ENCODE data around the gene SS18L1. TPM values are rescaled to one million over a fixed set of nuclear protein-coding genes. Genes with fewer than 3 reads are reported as not detected.

The SS18L1 gene
- total and polyA plus RNA-seq, 2 donors (not counting 1 experiment from before 2014, with no cell fraction given), result 4.7 to 7.4 TPM

DNA sequence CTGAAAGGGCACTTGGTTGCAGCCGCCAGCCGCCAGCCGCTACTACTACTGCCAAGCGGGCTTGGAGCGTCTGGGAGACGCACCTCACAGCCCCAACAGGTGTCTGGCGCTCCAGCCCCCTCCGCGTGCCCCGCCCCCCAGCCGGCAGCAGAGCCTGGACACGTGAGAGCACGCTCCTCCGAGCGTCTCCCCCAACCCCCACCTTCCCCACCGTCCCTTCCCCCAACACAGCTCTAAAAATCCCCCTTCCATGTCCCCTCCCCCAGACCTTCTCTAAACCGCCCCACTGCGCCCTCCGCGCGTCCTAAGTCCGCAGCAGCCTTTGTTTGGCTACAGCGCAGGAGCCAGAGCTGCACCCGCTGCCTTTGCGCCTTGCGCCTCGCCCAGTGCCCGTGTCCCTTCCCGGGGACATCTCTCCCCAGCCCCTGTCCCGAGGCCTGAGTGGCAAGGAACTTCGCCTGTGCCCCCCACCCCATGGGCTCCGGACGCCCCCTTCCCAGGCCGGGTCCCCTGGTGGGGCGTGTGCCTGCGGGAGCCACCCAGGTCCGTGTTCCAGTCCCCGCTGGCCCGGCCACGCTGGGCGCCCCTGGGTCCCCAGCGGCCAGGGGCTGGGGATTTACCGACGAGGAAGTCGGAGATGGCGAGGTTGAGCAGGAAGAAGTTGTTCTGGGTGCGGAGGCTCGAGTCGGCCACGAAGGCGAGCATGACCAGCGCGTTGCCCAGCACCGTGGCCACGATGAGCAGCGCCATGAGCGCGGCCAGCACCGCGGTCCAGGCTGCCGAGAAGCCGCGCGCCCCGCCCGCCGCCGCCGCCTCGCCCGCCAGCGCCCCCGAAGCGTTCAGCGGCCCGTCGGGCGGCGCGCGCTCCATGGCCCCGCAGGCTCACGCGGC is 75.8 kb downstream of the SS18L1 start:
- Histone ChIP-seq H3K79me2 (ENCODE audit: control insufficient read depth, insufficient read depth, low read length) (no peaks in the 10 kb centered on the region), H3K9me3 (ENCODE audit: control insufficient read depth, insufficient read depth, low read depth, low read length) (no peaks in the 10 kb centered on the region), H2AFZ (ENCODE audit: low read length) (no peak overlapping the region), H3K4me3 (replicated peaks in 1 of 4; ENCODE audit: control extremely low read depth in 1 of 4, insufficient read depth in 1 of 4, low read depth in 3 of 4, low read length in 4 of 4) (no peak overlapping the region), H3K27ac (ENCODE audit: insufficient read depth, low read length) (no peak overlapping the region), H3K9ac (ENCODE audit: insufficient read depth, low read length) (no peak overlapping the region), H3K4me2 (ENCODE audit: extremely low read depth, insufficient read depth, low read length) (no peak overlapping the region), H3K27me3 (ENCODE audit: control insufficient read depth, insufficient read depth, low read length) (peaks cover 32% of the 10 kb centered on the region), H4K20me1 (ENCODE audit: control insufficient read depth, extremely low read depth, insufficient read depth, low read length) (no peaks in the 10 kb centered on the region), H3K4me1 (ENCODE audit: control insufficient read depth, extremely low read depth, insufficient read depth, low read length) (no peaks in the 10 kb centered on the region), H3K36me3 (ENCODE audit: control insufficient read depth, insufficient read depth, low read length) (no peaks in the 10 kb centered on the region)
- DNase-seq (ENCODE audit: low read depth in 2 of 2), result no peak
- TF ChIP-seq EZH2 (IDR thresholded peaks at IDR 0.05; ENCODE audit: low read length, missing control alignments), result peak; percentile 75
- TF ChIP-seq, protein P1, sequence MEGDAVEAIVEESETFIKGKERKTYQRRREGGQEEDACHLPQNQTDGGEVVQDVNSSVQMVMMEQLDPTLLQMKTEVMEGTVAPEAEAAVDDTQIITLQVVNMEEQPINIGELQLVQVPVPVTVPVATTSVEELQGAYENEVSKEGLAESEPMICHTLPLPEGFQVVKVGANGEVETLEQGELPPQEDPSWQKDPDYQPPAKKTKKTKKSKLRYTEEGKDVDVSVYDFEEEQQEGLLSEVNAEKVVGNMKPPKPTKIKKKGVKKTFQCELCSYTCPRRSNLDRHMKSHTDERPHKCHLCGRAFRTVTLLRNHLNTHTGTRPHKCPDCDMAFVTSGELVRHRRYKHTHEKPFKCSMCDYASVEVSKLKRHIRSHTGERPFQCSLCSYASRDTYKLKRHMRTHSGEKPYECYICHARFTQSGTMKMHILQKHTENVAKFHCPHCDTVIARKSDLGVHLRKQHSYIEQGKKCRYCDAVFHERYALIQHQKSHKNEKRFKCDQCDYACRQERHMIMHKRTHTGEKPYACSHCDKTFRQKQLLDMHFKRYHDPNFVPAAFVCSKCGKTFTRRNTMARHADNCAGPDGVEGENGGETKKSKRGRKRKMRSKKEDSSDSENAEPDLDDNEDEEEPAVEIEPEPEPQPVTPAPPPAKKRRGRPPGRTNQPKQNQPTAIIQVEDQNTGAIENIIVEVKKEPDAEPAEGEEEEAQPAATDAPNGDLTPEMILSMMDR (conservative IDR thresholded peaks at IDR 0.05 in 1 of 2, IDR thresholded peaks at IDR 0.05 in 1 of 2; ENCODE audit: low read depth in 1 of 2, low read length in 2 of 2), result no peak

DNA sequence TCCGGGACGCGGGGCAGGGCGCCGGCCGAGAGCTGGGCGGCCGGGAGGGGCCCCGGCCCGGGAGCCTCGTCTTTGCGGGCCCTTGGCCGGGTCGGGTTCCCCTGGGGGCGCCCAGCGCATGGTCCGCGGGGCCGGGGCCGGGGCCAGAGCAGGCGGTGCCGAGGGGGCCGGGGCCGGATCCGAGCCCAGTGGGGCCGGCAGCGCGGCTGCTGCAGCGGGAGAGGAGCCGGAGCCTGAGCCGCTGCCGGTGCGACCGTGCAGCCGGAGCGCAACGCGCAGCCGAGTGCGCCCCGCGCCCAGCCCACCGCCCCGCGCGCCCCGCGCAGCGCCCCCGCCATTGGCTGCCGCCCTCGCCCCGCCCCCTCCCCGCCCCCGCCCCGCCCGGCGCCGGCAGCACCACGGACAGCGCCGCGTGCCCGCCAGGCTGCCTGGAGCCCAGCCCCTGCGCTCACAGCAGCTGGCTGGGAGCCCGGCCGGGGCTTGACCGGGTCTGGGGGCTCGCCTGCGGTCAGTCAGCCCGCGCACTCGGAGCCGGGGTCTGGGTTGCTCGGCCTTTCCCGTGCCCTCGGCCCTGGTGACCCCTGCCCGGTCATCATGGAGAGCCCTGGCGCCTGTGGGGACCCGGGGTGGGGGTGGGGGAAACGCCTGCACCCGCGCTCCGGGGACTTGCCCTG is 76.6 kb downstream of the SS18L1 start, which contains the start of gene HRH3:
Gene HRH3 (minus strand): TSS at position 287 of the 674 bp plus-strand sequence. CDS start 308 bp downstream, outside the sequence.
- Histone ChIP-seq H3K4me3 (replicated peaks in 1 of 4; ENCODE audit: control extremely low read depth in 1 of 4, insufficient read depth in 1 of 4, low read depth in 3 of 4, low read length in 4 of 4) (no peak within 1 kb of the TSS), H3K9ac (ENCODE audit: insufficient read depth, low read length) (no peak within 1 kb of the TSS), H2AFZ (ENCODE audit: low read length) (no peak within 1 kb of the TSS), H3K79me2 (ENCODE audit: control insufficient read depth, insufficient read depth, low read length) (no peaks in the 10 kb centered on the region), H3K4me2 (ENCODE audit: extremely low read depth, insufficient read depth, low read length) (no peak within 1 kb of the TSS), H3K36me3 (ENCODE audit: control insufficient read depth, insufficient read depth, low read length) (no peaks in the 10 kb centered on the region), H3K9me3 (ENCODE audit: control insufficient read depth, insufficient read depth, low read depth, low read length) (no peaks in the 10 kb centered on the region), H3K27ac (ENCODE audit: insufficient read depth, low read length) (no peak within 1 kb of the TSS), H3K4me1 (ENCODE audit: control insufficient read depth, extremely low read depth, insufficient read depth, low read length) (no peaks in the 10 kb centered on the region), H3K27me3 (ENCODE audit: control insufficient read depth, insufficient read depth, low read length) (peaks cover 31% of the 10 kb centered on the region), H4K20me1 (ENCODE audit: control insufficient read depth, extremely low read depth, insufficient read depth, low read length) (no peaks in the 10 kb centered on the region)
- DNase-seq (ENCODE audit: low read depth in 2 of 2), result peak in 1 of 2 donors; percentile 16
- TF ChIP-seq, protein P1 (conservative IDR thresholded peaks at IDR 0.05 in 1 of 2, IDR thresholded peaks at IDR 0.05 in 1 of 2; ENCODE audit: low read depth in 1 of 2, low read length in 2 of 2), result no peak
- no peak for TF ChIP-seq EZH2 (IDR thresholded peaks at IDR 0.05; ENCODE audit: low read length, missing control alignments)

All from fibroblast of lung (primary cell).